K562 (cell line): ENCODE data around the gene AMDHD2. TPM values are rescaled to one million over a fixed set of nuclear protein-coding genes. Genes with fewer than 3 reads are reported as not detected.

ENCODE experiments used
- AFF4 ChIP-seq: sonication (generic); formaldehyde crosslinking; IDR thresholded peaks from 2 replicates; pipeline ENCODE4 v1.8.0; 2023; ENCODE audit warnings: mild to moderate bottlenecking, missing genetic modification reagents
- ARID1B ChIP-seq: fragments of 450-650 bp; IDR thresholded peaks from 2 replicates; pipeline ENCODE4 v1.6.1; 2016; ENCODE audit warnings: antibody characterized with exemption, mild to moderate bottlenecking, inconsistent platforms
- CBFA2T3 ChIP-seq: fragments of 450-650 bp; IDR thresholded peaks from 2 replicates; pipeline ENCODE4 v1.6.1; 2017
- CCAR2 ChIP-seq: fragments of 200-400 bp; formaldehyde crosslinking; IDR thresholded peaks from 2 replicates; pipeline ENCODE4 v1.6.1; 2017; ENCODE audit warnings: mild to moderate bottlenecking, low read depth, low read length
- CREBBP ChIP-seq: IDR thresholded peaks from one replicate; pipeline ENCODE4 v1.6.1; 2012; ENCODE audit warnings: low read depth, mild to moderate bottlenecking, control low read depth, inconsistent platforms, low read length
- E2F5 ChIP-seq: sonication (generic); formaldehyde crosslinking; IDR thresholded peaks from 2 replicates; pipeline ENCODE4 v1.8.0; 2022; ENCODE audit warnings: mild to moderate bottlenecking, missing genetic modification reagents
- EP400 ChIP-seq: fragments of 450-650 bp; IDR thresholded peaks from 2 replicates; pipeline ENCODE4 v1.6.1; 2017; ENCODE audit warnings: antibody characterized with exemption, mild to moderate bottlenecking, moderate library complexity
- HMBOX1 ChIP-seq: sonication (generic); IDR thresholded peaks from 2 replicates; pipeline ENCODE4 v1.6.1; 2016
- MAZ ChIP-seq, 2 experiments: fragments of 450-650 bp in 1 of 2; sonication (generic) in 1 of 2; formaldehyde crosslinking; IDR thresholded peaks in 1 of 2; conservative IDR thresholded peaks in 1 of 2; 2 replicates each; pipeline versions ENCODE4 v1.4.0 to v1.5.0; 2020; ENCODE audit warnings: mild to moderate bottlenecking in 1 of 2, missing genetic modification reagents in 1 of 2
- NCOA6 ChIP-seq: fragments of 450-650 bp; IDR thresholded peaks from 2 replicates; pipeline ENCODE4 v1.6.1; 2017; ENCODE audit warnings: mild to moderate bottlenecking
- POLR2A ChIP-seq: fragments of 450-650 bp; conservative IDR thresholded peaks from 2 replicates; pipeline ENCODE4 v1.6.1; 2016
- RNF2 ChIP-seq: sonication (generic); IDR thresholded peaks from 2 replicates; pipeline ENCODE4 v1.6.1; 2016
- SMAD4 ChIP-seq: fragments of 250-450 bp; sonication (Bioruptor Pico); conservative IDR thresholded peaks from 2 replicates; pipeline ENCODE4 v1.8.0; 2021; ENCODE audit warnings: inconsistent platforms, mild to moderate bottlenecking, moderate library complexity
- STAT6 ChIP-seq: sonication (generic); formaldehyde crosslinking; IDR thresholded peaks from 2 replicates; pipeline ENCODE4 v1.8.1; 2023; ENCODE audit warnings: mild to moderate bottlenecking, missing genetic modification reagents
- ZBTB34 ChIP-seq: fragments of 250-450 bp; sonication (Bioruptor Pico); IDR thresholded peaks from 2 replicates; pipeline ENCODE4 v1.8.0; 2021; ENCODE audit warnings: mild to moderate bottlenecking, moderate library complexity
- ZFX ChIP-seq: sonication (generic); formaldehyde crosslinking; IDR thresholded peaks from 2 replicates; pipeline ENCODE4 v1.8.0; 2022; ENCODE audit warnings: mild to moderate bottlenecking, missing genetic modification reagents, moderate library complexity
- ZNF431 ChIP-seq: sonication (generic); formaldehyde crosslinking; IDR thresholded peaks from 2 replicates; pipeline ENCODE4 v1.8.0; 2022; ENCODE audit warnings: mild to moderate bottlenecking, missing genetic modification reagents
- ZNF79 ChIP-seq: fragments of 250-450 bp; sonication (Bioruptor Pico); IDR thresholded peaks from 2 replicates; pipeline ENCODE4 v1.4.0; 2020; ENCODE audit warnings: low read depth, mild to moderate bottlenecking, moderate library complexity
- polyA plus RNA-seq, 8 experiments: library from polyadenylated mRNA; depleted of rRNA in 4 of 8; stranded (reverse) in 5 of 8; unstranded in 3 of 8; fragments of >200 nt; fragmentation: Nextera tagmentation in 2 of 8; fragmentation: Illumina TruSeq in 1 of 8; extraction: Ambion mirVana in 2 of 8; extraction: Trizol in 1 of 8; gene quantifications; 2 replicates each; pipeline versions ENCODE4 v1.2.1 to v1.2.3, GENCODE V29; 2011 to 2014; ENCODE audit warnings: inconsistent platforms in 1 of 8, missing spikeins in 1 of 8
- total RNA-seq, 7 experiments: library from RNA; depleted of rRNA in 6 of 7; stranded (reverse); fragments of >200 nt in 6 of 7; fragmentation: Illumina TruSeq in 2 of 7; extraction: Trizol in 2 of 7; gene quantifications; 2 replicates each; pipeline versions ENCODE4 v1.2.1 to v1.2.3, GENCODE V29; 2011 to 2021; ENCODE audit warnings: low replicate concordance in 1 of 7

Gene AMDHD2
- total and polyA plus RNA-seq, 9 of the 15 experiments (the other 6 are each of a cell fraction or from before 2014, with no cell fraction given) = 0.38 to 56.9 (median 18.3) TPM; not detected in 1

GRCh38 chr16:2473999-2474876 is 45.9 kb upstream of the AMDHD2 start (continued):
- no peak for TF ChIP-seq ZBTB34 (CRISPR knock-in tag)
- TF ChIP-seq ZNF431 (CRISPR knock-in tag) = 0 out of 2 replicates have a peak, but pooled peaks have one; percentile 44
- TF ChIP-seq E2F5 (CRISPR knock-in tag) = 0 out of 2 replicates have a peak, but pooled peaks have one; percentile 18
- TF ChIP-seq NCOA6 = 0 out of 2 replicates have a peak, but pooled peaks have one; percentile 7
- TF ChIP-seq CREBBP = no peak
- TF ChIP-seq STAT6 (CRISPR knock-in tag) = no peak
- TF ChIP-seq CBFA2T3 = no peak
- peak; percentile 72 for TF ChIP-seq POLR2A
- peak; percentile 80 for TF ChIP-seq SMAD4
- TF ChIP-seq HMBOX1 = no peak
- TF ChIP-seq MAZ (CRISPR knock-in tag; conservative IDR thresholded peaks at IDR 0.05 in 1 of 2, IDR thresholded peaks at IDR 0.05 in 1 of 2) = peak; percentile 11 to 75
- TF ChIP-seq ZFX (CRISPR knock-in tag) = peak; percentile 51
- no peak for TF ChIP-seq ARID1B
- no peak for TF ChIP-seq RNF2
- no peak for TF ChIP-seq ZNF79 (CRISPR knock-in tag)
- TF ChIP-seq CCAR2 = no peak
- peak; percentile 54; the same call in 1 of the 2 replicates for TF ChIP-seq EP400
- 0 out of 2 replicates have a peak, but pooled peaks have one; percentile 44 for TF ChIP-seq AFF4 (CRISPR knock-in tag)
